WTC11 (cell line): ENCODE data around the gene TRIP13. TPM values are rescaled to one million over a fixed set of nuclear protein-coding genes. Genes with fewer than 3 reads are reported as not detected.

Experiments used
- ATAC-seq: fragments of 200-7000 bp; cut with Tn5 transposase; 2 replicates; pipeline ENCODE4 v1.10.0; 2021; ENCODE audit warnings: mild to moderate bottlenecking, moderate library complexity
- CTCF ChIA-PET: fragments of 300-600 bp; sonication (Branson Sonifier 250); formaldehyde crosslinking; loops from one replicate; lab custom pipeline; 2021; ENCODE audit warnings: antibody characterized with exemption; lab: Charles Lee
- POLR2A ChIA-PET: fragments of 350-600 bp; sonication (Branson Sonifier 250); formaldehyde crosslinking; loops from one replicate; lab custom pipeline; 2021; ENCODE audit warnings: antibody characterized with exemption; lab: Charles Lee
- DNase-seq: peaks from one replicate; pipeline ENCODE4 v3.0.0; 2021; ENCODE audit warnings: low spot score
- H3K27ac Mint-ChIP-seq: 2 replicates; pipeline ENCODE4 v1.8.0; 2021; ENCODE audit warnings: mixed read lengths
- H3K27me3 Mint-ChIP-seq: 2 replicates; pipeline ENCODE4 v1.8.0; 2021; ENCODE audit warnings: low read depth, mild to moderate bottlenecking, moderate library complexity, mixed read lengths
- H3K36me3 Mint-ChIP-seq: 2 replicates; pipeline ENCODE4 v1.8.0; 2021; ENCODE audit warnings: mixed read lengths
- H3K4me1 Mint-ChIP-seq: 2 replicates; pipeline ENCODE4 v1.8.0; 2022; ENCODE audit warnings: mixed read lengths
- H3K4me3 Mint-ChIP-seq: 2 replicates; pipeline ENCODE4 v1.8.0; 2021; ENCODE audit warnings: mild to moderate bottlenecking, moderate library complexity, mixed read lengths
- H3K9me3 Mint-ChIP-seq: 2 replicates; pipeline ENCODE4 v1.8.0; 2021; ENCODE audit warnings: mixed read lengths
- ATF1 ChIP-seq: sonication (generic); formaldehyde crosslinking; IDR thresholded peaks from 2 replicates; pipeline ENCODE4 v1.8.1; 2023; ENCODE audit warnings: mild to moderate bottlenecking, moderate library complexity, missing genetic modification reagents
- CDX4 ChIP-seq: fragments of 250-450 bp; sonication (Bioruptor Pico); IDR thresholded peaks from 2 replicates; pipeline ENCODE4 v1.9.0; 2021; ENCODE audit warnings: moderate library complexity, mild to moderate bottlenecking, inconsistent platforms, borderline replicate concordance
- E2F1 ChIP-seq: sonication (generic); formaldehyde crosslinking; IDR thresholded peaks from 2 replicates; pipeline ENCODE4 v1.8.0; 2022; ENCODE audit warnings: mild to moderate bottlenecking, missing genetic modification reagents
- E2F4 ChIP-seq: sonication (generic); formaldehyde crosslinking; IDR thresholded peaks from 2 replicates; pipeline ENCODE4 v1.8.1; 2022; ENCODE audit warnings: low read depth, mild to moderate bottlenecking, moderate library complexity, missing genetic modification reagents, borderline replicate concordance
- ELF4 ChIP-seq: sonication (generic); formaldehyde crosslinking; IDR thresholded peaks from 2 replicates; pipeline ENCODE4 v1.8.1; 2022; ENCODE audit warnings: low read depth, mild to moderate bottlenecking, moderate library complexity, missing genetic modification reagents
- GTF2I ChIP-seq: fragments of 250-450 bp; sonication (Bioruptor Pico); conservative IDR thresholded peaks from 2 replicates; pipeline ENCODE4 v1.4.0; 2021; ENCODE audit warnings: mild to moderate bottlenecking
- NFE2L1 ChIP-seq: sonication (generic); formaldehyde crosslinking; IDR thresholded peaks from 2 replicates; pipeline ENCODE4 v1.8.1; 2023; ENCODE audit warnings: missing genetic modification reagents
- NR2C2 ChIP-seq: sonication (generic); formaldehyde crosslinking; IDR thresholded peaks from 2 replicates; pipeline ENCODE4 v1.8.0; 2022; ENCODE audit warnings: mild to moderate bottlenecking, missing genetic modification reagents
- OVOL2 ChIP-seq: fragments of 250-450 bp; sonication (Bioruptor Pico); IDR thresholded peaks from 2 replicates; pipeline ENCODE4 v1.9.0; 2021; ENCODE audit warnings: mild to moderate bottlenecking, borderline replicate concordance
- RORB ChIP-seq: fragments of 250-450 bp; sonication (Bioruptor Pico); IDR thresholded peaks from 2 replicates; pipeline ENCODE4 v1.9.0; 2021; ENCODE audit warnings: mild to moderate bottlenecking
- SMAD4 ChIP-seq: sonication (generic); formaldehyde crosslinking; IDR thresholded peaks from 2 replicates; pipeline ENCODE4 v1.8.0; 2022; ENCODE audit warnings: mild to moderate bottlenecking, missing genetic modification reagents
- ZNF121 ChIP-seq: sonication (generic); formaldehyde crosslinking; IDR thresholded peaks from 2 replicates; pipeline ENCODE4 v1.8.0; 2023; ENCODE audit warnings: missing genetic modification reagents
- ZNF138 ChIP-seq: sonication (generic); formaldehyde crosslinking; conservative IDR thresholded peaks from 2 replicates; pipeline ENCODE4 v1.8.1; 2022; ENCODE audit warnings: mild to moderate bottlenecking, moderate library complexity, missing genetic modification reagents
- ZNF219 ChIP-seq: sonication (generic); formaldehyde crosslinking; IDR thresholded peaks from 2 replicates; pipeline ENCODE4 v1.8.0; 2023; ENCODE audit warnings: missing genetic modification reagents, mild to moderate bottlenecking, borderline replicate concordance
- ZNF416 ChIP-seq: fragments of 250-450 bp; sonication (Bioruptor Pico); IDR thresholded peaks from 2 replicates; pipeline ENCODE4 v1.9.0; 2021; ENCODE audit warnings: mild to moderate bottlenecking, inconsistent platforms
- ZNF423 ChIP-seq: fragments of 250-450 bp; sonication (Bioruptor Pico); IDR thresholded peaks from 2 replicates; pipeline ENCODE4 v2.1.2; 2022; ENCODE audit warnings: mild to moderate bottlenecking, moderate library complexity
- ZNF512 ChIP-seq: sonication (generic); formaldehyde crosslinking; IDR thresholded peaks from 2 replicates; pipeline ENCODE4 v1.8.1; 2022; ENCODE audit warnings: missing genetic modification reagents, borderline replicate concordance
- ZNF532 ChIP-seq: fragments of 250-450 bp; sonication (Bioruptor Pico); IDR thresholded peaks from 2 replicates; pipeline ENCODE4 v1.9.0; 2021; ENCODE audit warnings: mild to moderate bottlenecking, borderline replicate concordance
- total RNA-seq: library from RNA; stranded (reverse); gene quantifications from 3 replicates; pipeline ENCODE4 v1.2.3, GENCODE V29; 2021

The TRIP13 gene
- total RNA-seq, 1 experiment from 2014 or later: 33.7 TPM

- Mint-ChIP-seq H3K27ac (no peak overlapping the region), H3K4me3 (no peak overlapping the region), H3K4me1 (no peaks in the 10 kb centered on the region), H3K36me3 (peaks cover 51% of the 10 kb centered on the region), H3K9me3 (no peaks in the 10 kb centered on the region), H3K27me3 (no peaks in the 10 kb centered on the region)
- ATAC-seq: no peak
- DNase-seq: no peak
- POLR2A ChIA-PET: no interaction called here
- CTCF ChIA-PET: interaction anchor here (1.1 kb wide), 1 partner anchor 28 kb away, joined by 6 read pairs; the partner anchor contains the start of genes BRD9 and TRIP13
- TF ChIP-seq ZNF121 (CRISPR knock-in tag) (no peak), CDX4 (CRISPR knock-in tag) (no peak), ATF1 (no peak), ZNF512 (CRISPR knock-in tag) (no peak)
These were observed 27.5 kb upstream of the TRIP13 start for GRCh38 chr5:865168-865521.

GRCh38 chr5:865771-866170 is 26.9 kb upstream of the TRIP13 start:
- DNase-seq (no peak), ATAC-seq (no peak)
- POLR2A ChIA-PET: no interaction called here
- CTCF ChIA-PET: interaction anchor here (1.1 kb wide), 1 partner anchor 27 kb away, joined by 6 read pairs; the partner anchor contains the start of genes BRD9 and TRIP13
- H3K36me3 Mint-ChIP-seq: peaks cover 57% of the 10 kb centered on the region
- no peaks in the 10 kb centered on the region for H3K4me1 Mint-ChIP-seq
- H3K27me3 Mint-ChIP-seq: no peaks in the 10 kb centered on the region
- no peaks in the 10 kb centered on the region for H3K9me3 Mint-ChIP-seq
- TF ChIP-seq OVOL2 (CRISPR knock-in tag): no peak
- TF ChIP-seq SMAD4 (CRISPR knock-in tag): no peak
- TF ChIP-seq RORB: no peak
- TF ChIP-seq ZNF423 (CRISPR knock-in tag): no peak
- no peak for TF ChIP-seq ZNF532 (CRISPR knock-in tag)
- TF ChIP-seq ZNF138 (CRISPR knock-in tag): no peak
- TF ChIP-seq E2F4 (CRISPR knock-in tag): no peak
- no peak for TF ChIP-seq ZNF219 (CRISPR knock-in tag)
- no peak for TF ChIP-seq ZNF121 (CRISPR knock-in tag)
- TF ChIP-seq ZNF416 (CRISPR knock-in tag): no peak
- TF ChIP-seq CDX4 (CRISPR knock-in tag): no peak
- TF ChIP-seq ELF4 (CRISPR knock-in tag): no peak
- TF ChIP-seq GTF2I (CRISPR knock-in tag): no peak
- no peak for TF ChIP-seq NFE2L1 (CRISPR knock-in tag)
- no peak for TF ChIP-seq E2F1 (CRISPR knock-in tag)
- TF ChIP-seq NR2C2 (CRISPR knock-in tag): no peak
- no peak overlapping the region for H3K27ac Mint-ChIP-seq
- no peak overlapping the region for H3K4me3 Mint-ChIP-seq
